ENCODE measurements around the gene POU2AF1. TPM values are rescaled to one million over a fixed set of nuclear protein-coding genes. Genes with fewer than 3 reads are reported as not detected.

POU2AF1 gene
- total RNA-seq, 4 donors from 2014 or later, result 0.57 to 2.2 (median 1.8) TPM; not detected in 1

GRCh38 chr11:111362887-111363411 lies 16.1 kb downstream of the POU2AF1 start:
- Histone ChIP-seq H3K4me3 (no peak overlapping the region), H3K9me3 (no peaks in the 10 kb centered on the region), H3K27ac (peak overlapping the region; percentile 45 to 66 (median 56)), H3K4me1 (peaks cover 0 to 62% (median 24%) of the 10 kb centered on the region in 3 donors), H3K36me3 (no peaks in the 10 kb centered on the region), H3K27me3 (no peaks in the 10 kb centered on the region)
- DNase-seq, result no peak
- TF ChIP-seq CTCF (IDR thresholded peaks at IDR 0.05) (no peak), POLR2A (IDR thresholded peaks at IDR 0.05) (no peak)
- 48 to 56% methylated on average over 2 to 6 of the region's 9 CpGs for WGBS, 2 donors
- intact Hi-C loops (cut with DNase I), result no loop called here

- WGBS, 2 donors, result 75 to 96% methylated on average over 6 of the region's 6 CpGs
- no peaks in the 10 kb centered on the region for H3K9me3 ChIP-seq
- H3K4me3 ChIP-seq, result no peak overlapping the region
These were observed 17.2 kb downstream of the POU2AF1 start for GRCh38 chr11:111361874-111362273.

GRCh38 chr11:111361052-111361801 lies 17.8 kb downstream of the POU2AF1 start:
- 40 to 58% methylated on average over 6 to 7 of the region's 7 CpGs for WGBS, 2 donors
- Histone ChIP-seq H3K4me1 (peaks cover 0 to 45% (median 16%) of the 10 kb centered on the region in 3 donors), H3K36me3 (no peaks in the 10 kb centered on the region), H3K27ac (peak overlapping the region; percentile 50 to 69 (median 64)), H3K9me3 (no peaks in the 10 kb centered on the region), H3K27me3 (no peaks in the 10 kb centered on the region), H3K4me3 (no peak overlapping the region)
- no peak for TF ChIP-seq CTCF (IDR thresholded peaks at IDR 0.05)
- no peak for TF ChIP-seq POLR2A (IDR thresholded peaks at IDR 0.05)
- intact Hi-C loops (cut with DNase I), result no loop called here
- DNase-seq, result no peak

More at GRCh38 chr11:111361874-111362273, 17.2 kb downstream of the POU2AF1 start:
- intact Hi-C loops (cut with DNase I), result no loop called here
- TF ChIP-seq CTCF (IDR thresholded peaks at IDR 0.05) (no peak), POLR2A (IDR thresholded peaks at IDR 0.05) (no peak)
- Histone ChIP-seq H3K4me1 (peaks cover 0 to 51% (median 19%) of the 10 kb centered on the region in 3 donors), H3K27me3 (no peaks in the 10 kb centered on the region), H3K27ac (peak overlapping the region; percentile 50 to 69 (median 64)), H3K36me3 (no peaks in the 10 kb centered on the region)
- no peak for DNase-seq

DNA sequence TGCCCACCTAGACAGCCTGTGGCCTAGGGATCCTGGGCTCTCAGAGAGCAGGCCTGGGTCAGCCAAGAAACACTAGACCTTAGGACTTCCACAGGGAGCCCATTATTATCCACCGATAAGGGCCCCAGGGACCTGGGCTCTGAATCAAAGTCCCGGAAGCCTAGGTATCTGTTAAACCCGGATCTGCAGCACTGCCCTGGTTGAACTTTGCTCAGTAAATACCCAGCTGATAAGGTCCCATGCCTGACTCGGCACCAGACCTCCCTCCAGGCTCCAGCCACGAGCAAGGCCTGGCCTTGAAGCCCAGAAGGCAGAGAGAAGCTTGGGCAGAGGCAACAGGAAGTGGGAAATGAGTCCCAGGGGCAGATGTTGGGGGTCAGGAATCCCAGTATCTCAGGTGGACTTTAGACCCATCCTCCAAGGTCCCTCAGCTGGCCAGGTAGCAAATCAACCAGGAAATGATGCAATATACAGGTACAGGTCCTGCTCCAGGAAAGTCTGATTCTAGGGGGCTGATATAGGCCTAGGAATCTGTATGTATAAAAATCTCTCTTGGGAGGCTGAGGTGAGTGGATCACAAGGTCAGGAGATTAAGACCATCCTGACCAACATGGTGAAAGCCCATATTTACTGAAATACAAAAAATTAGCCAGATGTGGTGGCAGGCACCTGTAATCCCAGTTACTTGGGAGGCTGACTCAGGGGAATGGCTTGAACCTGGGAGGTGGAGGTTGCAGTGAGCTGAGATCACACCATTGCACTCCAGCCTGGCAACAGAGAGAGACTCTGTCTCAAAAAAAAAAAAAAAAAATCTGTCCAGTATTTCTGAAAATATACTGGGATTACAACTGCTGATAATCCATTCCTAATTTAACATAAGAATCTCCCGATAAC lies 18.7 kb downstream of the POU2AF1 start:
- intact Hi-C loops (cut with DNase I), result no loop called here
- Histone ChIP-seq H3K27ac (peak overlapping the region in 2 of 4 donors; percentile 62 to 66), H3K27me3 (no peaks in the 10 kb centered on the region), H3K36me3 (no peaks in the 10 kb centered on the region), H3K4me1 (peaks cover 0 to 45% (median 16%) of the 10 kb centered on the region in 3 donors), H3K9me3 (no peaks in the 10 kb centered on the region), H3K4me3 (no peak overlapping the region)
- TF ChIP-seq POLR2A (IDR thresholded peaks at IDR 0.05) (no peak), CTCF (IDR thresholded peaks at IDR 0.05) (no peak)
- DNase-seq, result no peak
- WGBS, 2 donors, result 88% methylated on average over 1 of the region's 6 CpGs

Data from esophagus squamous epithelium (tissue), 5 donors.